ENCODE data around the gene IPPK. TPM values are rescaled to one million over a fixed set of nuclear protein-coding genes. Genes with fewer than 3 reads are reported as not detected.
A peak's percentile ranks its signal among the peaks of the same experiment; 100 is the strongest.

Gene IPPK
- total RNA-seq, 1 donor from 2014 or later: 28.0 TPM

DNA sequence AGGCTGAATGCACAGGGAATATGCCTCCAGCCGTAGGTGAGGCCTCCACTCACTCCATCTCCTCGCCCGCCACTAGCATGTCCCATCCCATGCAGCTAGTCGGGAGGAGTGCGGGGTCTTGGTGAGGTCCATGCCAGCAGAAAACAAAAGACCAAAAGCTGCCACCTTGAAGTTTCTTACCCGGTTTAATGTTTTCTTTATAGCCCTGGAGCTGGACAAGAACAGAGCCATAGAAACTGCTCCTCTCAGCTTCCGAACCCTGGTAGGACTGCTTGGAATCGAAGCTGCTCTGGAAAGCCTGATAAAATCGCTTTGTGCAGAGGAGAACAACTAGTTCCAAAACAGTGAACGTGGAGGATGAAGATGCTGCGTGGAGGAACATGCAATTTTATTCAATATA lies 57.1 kb downstream of the IPPK start:
- Histone ChIP-seq H3K4me1 (peaks cover 14 to 48% of the 10 kb centered on the region in 2 donors), H3K9me3 (no peaks in the 10 kb centered on the region), H3K36me3 (peaks cover 7 to 25% of the 10 kb centered on the region in 2 donors), H3K27ac (no peak overlapping the region), H3K27me3 (no peaks in the 10 kb centered on the region), H3K4me3 (no peak overlapping the region)
- TF ChIP-seq, protein P1, sequence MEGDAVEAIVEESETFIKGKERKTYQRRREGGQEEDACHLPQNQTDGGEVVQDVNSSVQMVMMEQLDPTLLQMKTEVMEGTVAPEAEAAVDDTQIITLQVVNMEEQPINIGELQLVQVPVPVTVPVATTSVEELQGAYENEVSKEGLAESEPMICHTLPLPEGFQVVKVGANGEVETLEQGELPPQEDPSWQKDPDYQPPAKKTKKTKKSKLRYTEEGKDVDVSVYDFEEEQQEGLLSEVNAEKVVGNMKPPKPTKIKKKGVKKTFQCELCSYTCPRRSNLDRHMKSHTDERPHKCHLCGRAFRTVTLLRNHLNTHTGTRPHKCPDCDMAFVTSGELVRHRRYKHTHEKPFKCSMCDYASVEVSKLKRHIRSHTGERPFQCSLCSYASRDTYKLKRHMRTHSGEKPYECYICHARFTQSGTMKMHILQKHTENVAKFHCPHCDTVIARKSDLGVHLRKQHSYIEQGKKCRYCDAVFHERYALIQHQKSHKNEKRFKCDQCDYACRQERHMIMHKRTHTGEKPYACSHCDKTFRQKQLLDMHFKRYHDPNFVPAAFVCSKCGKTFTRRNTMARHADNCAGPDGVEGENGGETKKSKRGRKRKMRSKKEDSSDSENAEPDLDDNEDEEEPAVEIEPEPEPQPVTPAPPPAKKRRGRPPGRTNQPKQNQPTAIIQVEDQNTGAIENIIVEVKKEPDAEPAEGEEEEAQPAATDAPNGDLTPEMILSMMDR (IDR thresholded peaks at IDR 0.05): no peak
- DNase-seq (ENCODE audit: low spot score in 2 of 2): no peak
- intact Hi-C loops (cut with DNase I): no loop called here

DNA sequence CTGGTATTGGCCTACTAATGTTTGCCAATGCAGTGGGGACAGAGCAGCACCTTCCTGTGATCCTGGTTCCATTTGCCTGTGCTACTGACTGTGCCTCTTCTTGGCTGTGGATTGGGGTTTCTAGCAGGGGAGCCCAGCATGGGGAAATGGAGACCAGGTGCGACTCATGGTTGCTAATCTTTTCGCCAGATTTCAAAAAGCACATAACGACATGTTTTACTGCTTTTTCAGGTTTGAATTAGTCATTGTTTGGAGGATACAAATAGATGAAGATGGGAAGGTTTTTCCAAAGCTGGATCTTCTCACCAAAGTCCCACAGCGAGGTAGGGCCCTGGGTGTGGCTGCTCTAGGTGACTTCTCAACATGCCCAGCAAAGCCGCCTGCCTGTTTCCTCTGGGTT lies 57.6 kb downstream of the IPPK start:
- H3K4me3 ChIP-seq: no peak overlapping the region

DNA sequence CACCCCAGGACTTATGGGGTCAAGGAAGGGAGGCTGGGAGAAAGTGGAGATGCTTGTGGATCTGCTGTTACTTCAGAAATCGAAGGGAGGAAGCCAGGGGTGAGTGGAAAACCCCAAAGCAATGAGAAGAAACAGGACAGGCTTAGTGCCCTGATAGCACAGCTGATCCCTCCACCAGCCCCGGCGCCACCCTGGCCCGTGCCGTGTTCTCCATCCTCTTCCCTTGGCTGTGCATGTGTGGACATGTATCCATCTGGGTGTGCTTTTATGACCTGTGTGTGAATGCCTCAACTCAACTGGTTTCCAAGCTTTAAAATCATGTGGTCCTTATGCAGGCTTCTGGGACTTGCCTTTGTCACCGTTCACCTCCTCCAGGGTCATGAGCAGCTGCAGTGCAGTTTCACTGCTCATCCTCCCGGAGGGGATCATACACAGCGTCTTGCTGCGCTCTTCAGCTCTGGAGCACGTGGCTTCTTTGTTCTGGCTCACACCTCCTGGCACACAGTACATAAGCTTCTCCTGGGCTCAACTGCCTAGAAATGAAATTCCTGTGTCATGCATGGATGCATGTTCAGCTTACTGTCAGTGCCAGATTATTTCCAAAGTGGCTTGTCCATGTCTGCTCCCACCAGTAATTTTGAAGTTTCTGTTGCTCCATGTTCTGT lies 58.2 kb downstream of the IPPK start:
- Histone ChIP-seq H3K27me3 (no peaks in the 10 kb centered on the region), H3K4me1 (peaks cover 14 to 47% of the 10 kb centered on the region in 2 donors), H3K36me3 (peaks cover 7 to 25% of the 10 kb centered on the region in 2 donors), H3K4me3 (no peak overlapping the region), H3K9me3 (no peaks in the 10 kb centered on the region), H3K27ac (no peak overlapping the region)
- no peak for DNase-seq (ENCODE audit: low spot score in 2 of 2)
- TF ChIP-seq, protein P1 (IDR thresholded peaks at IDR 0.05): no peak
- intact Hi-C loops (cut with DNase I): no loop called here

More for the DNA sequence above, 57.6 kb downstream of the IPPK start:
- intact Hi-C loops (cut with DNase I): no loop called here
- no peak overlapping the region for H3K27ac ChIP-seq
- no peak for DNase-seq (ENCODE audit: low spot score in 2 of 2)
- no peaks in the 10 kb centered on the region for H3K27me3 ChIP-seq
- no peaks in the 10 kb centered on the region for H3K9me3 ChIP-seq
- H3K36me3 ChIP-seq: peaks cover 7 to 25% of the 10 kb centered on the region in 2 donors
- H3K4me1 ChIP-seq: peaks cover 14 to 50% of the 10 kb centered on the region in 2 donors
- TF ChIP-seq, protein P1 (IDR thresholded peaks at IDR 0.05): no peak

DNA sequence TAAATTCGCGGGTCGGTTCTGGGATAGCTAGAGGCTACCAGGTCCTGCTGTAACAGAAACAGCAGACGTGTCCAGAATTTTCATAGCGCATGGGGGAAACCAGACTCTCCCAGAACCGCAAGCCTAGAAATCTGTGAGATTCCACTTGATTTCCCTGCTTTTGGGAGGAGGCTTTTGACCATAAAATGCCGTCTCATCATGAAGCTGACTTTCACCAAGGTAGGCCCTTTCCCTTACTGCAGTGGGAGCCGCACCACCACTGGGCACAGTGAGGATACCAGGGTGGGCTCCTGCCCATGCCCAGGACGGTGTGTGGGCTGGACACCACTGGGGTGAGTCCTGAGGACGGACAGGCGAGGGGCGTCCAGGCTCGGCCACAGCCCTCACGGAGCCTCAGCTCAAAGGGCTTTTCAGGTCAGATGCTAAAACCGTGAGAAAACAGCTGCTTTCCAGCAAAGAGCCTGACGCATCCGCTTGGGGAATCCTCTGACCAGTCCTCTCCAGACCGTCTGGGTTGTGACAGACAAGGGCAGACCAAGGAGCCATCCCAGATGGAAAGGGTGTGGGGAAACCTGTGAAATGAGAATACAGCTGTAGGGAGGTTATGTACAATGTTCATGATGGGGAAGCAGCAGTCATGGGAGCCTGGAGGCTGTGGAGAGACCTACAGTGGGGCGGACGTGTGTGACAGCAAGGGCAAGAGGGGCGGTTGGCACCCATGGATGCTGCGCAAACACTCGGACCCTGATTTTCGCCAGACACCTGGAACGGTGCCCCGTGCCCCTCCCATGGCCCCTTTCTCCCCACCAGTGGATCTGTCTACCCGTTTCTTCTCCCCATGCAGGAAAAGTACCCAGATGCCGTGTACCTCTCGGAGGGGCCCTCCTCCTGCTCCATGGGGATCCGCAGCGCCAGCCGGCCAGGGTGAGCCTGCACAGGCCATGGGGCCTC lies 59.2 kb downstream of the IPPK start:
- Histone ChIP-seq H3K27me3 (no peaks in the 10 kb centered on the region), H3K4me1 (peaks cover 14 to 36% of the 10 kb centered on the region in 2 donors), H3K4me3 (no peak overlapping the region), H3K27ac (no peak overlapping the region), H3K9me3 (no peaks in the 10 kb centered on the region), H3K36me3 (peaks cover 7 to 25% of the 10 kb centered on the region in 2 donors)
- no peak for DNase-seq (ENCODE audit: low spot score in 2 of 2)
- TF ChIP-seq, protein P1 (IDR thresholded peaks at IDR 0.05): no peak
- intact Hi-C loops (cut with DNase I): no loop called here

DNA sequence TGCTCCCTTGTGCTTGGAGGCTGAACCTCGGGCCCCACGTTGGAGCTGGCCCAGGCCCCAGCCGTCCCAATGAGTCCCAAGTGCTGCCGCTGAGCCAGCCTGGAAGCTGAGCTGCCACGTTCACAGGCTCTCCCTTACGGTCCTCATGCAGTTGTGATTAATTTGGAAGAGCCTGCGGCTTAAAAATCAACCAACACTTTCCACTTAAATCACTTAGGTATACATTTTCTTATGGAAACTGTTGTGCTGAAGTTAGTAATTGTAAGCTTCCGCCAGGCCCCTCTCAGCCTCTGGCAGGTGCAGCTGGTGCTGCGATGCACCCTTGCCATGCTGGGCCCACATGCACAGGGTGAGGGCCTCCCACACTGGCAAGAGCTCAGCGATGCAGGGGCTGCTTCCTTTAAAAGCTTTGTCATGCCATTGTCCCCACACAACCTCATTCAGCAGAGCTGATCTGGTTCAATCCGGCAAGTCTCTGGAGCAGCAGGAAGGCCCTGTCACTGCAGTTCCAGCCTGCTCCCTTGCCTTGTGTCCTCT lies 61.0 kb downstream of the IPPK start:
- H3K36me3 ChIP-seq: peaks cover 7 to 23% of the 10 kb centered on the region in 2 donors
- intact Hi-C loops (cut with DNase I): no loop called here
- no peaks in the 10 kb centered on the region for H3K9me3 ChIP-seq
- H3K4me3 ChIP-seq: peak overlapping the region in 1 of 2 donors; percentile 17
- no peaks in the 10 kb centered on the region for H3K27me3 ChIP-seq
- H3K4me1 ChIP-seq: peaks cover 7 to 25% of the 10 kb centered on the region in 2 donors
- no peak for DNase-seq (ENCODE audit: low spot score in 2 of 2)
- peak overlapping the region; percentile 81 to 83 for H3K27ac ChIP-seq
- TF ChIP-seq, protein P1 (IDR thresholded peaks at IDR 0.05): no peak
